Osteoblast (primary cell): ENCODE measurements around the gene TBX15. TPM values are rescaled to one million over a fixed set of nuclear protein-coding genes. Genes with fewer than 3 reads are reported as not detected.

ENCODE experiments used
- DNase-seq: peaks from one replicate; pipeline ENCODE4 v3.0.0; 2011; ENCODE audit warnings: low spot score, mixed read lengths; ENCODE audit not compliant: insufficient read length; ENCODE audit errors: missing footprints
- H2AFZ ChIP-seq: 2 replicates; pipeline ENCODE4 v1.6.0; 2011; ENCODE audit warnings: mild to moderate bottlenecking, low read length
- H3K27ac ChIP-seq: 2 replicates; pipeline ENCODE4 v1.5.1; 2011; ENCODE audit warnings: mild to moderate bottlenecking, low read depth, low read length, moderate library complexity
- H3K27me3 ChIP-seq: 2 replicates; pipeline ENCODE4 v1.6.0; 2012; ENCODE audit warnings: mild to moderate bottlenecking, control low read depth, inconsistent platforms, low read length, moderate library complexity; ENCODE audit not compliant: insufficient read depth
- H3K36me3 ChIP-seq: 2 replicates; pipeline ENCODE4 v1.5.1; 2011; ENCODE audit warnings: mild to moderate bottlenecking, low read length, control low read depth, moderate library complexity; ENCODE audit not compliant: insufficient read depth
- H3K4me1 ChIP-seq: 2 replicates; pipeline ENCODE4 v1.5.1; 2011; ENCODE audit warnings: mild to moderate bottlenecking, low read length, control low read depth, moderate library complexity; ENCODE audit not compliant: insufficient read depth
- H3K4me2 ChIP-seq: 2 replicates; pipeline ENCODE4 v1.6.0; 2011; ENCODE audit warnings: mild to moderate bottlenecking, low read length; ENCODE audit not compliant: insufficient read depth
- H3K4me3 ChIP-seq: fragments of 200-600 bp; sonication (generic); 3 replicates; pipeline ENCODE4 v1.5.1; 2012; ENCODE audit warnings: mild to moderate bottlenecking, low read length, inconsistent platforms; ENCODE audit not compliant: insufficient read depth
- H3K79me2 ChIP-seq: 2 replicates; pipeline ENCODE4 v1.6.0; 2012; ENCODE audit warnings: mild to moderate bottlenecking, low read length, control low read depth, inconsistent platforms; ENCODE audit not compliant: insufficient read depth
- H3K9me3 ChIP-seq: 2 replicates; pipeline ENCODE4 v1.5.1; 2011; ENCODE audit warnings: low read depth, low read length, control low read depth
- H4K20me1 ChIP-seq: 2 replicates; pipeline ENCODE4 v1.6.0; 2012; ENCODE audit warnings: mild to moderate bottlenecking, low read length, control low read depth; ENCODE audit not compliant: insufficient read depth
- CTCF ChIP-seq: IDR thresholded peaks from 2 replicates; pipeline ENCODE4 v1.5.1; 2011; ENCODE audit warnings: mild to moderate bottlenecking, low read depth, low read length, moderate library complexity; ENCODE audit errors: extremely low read depth
- total RNA-seq: library from RNA; depleted of rRNA; stranded (reverse); fragments of >200 nt; gene quantifications from 2 replicates; pipeline ENCODE4 v1.2.3, GENCODE V29; 2012

TBX15 gene
- total RNA-seq, 1 donor: 44.5 TPM

GRCh38 chr1:118907466-118907865, 80.7 kb downstream of the TBX15 start:
- no peaks in the 10 kb centered on the region for H4K20me1 ChIP-seq
- H3K4me1 ChIP-seq: peaks cover 8% of the 10 kb centered on the region
- no peak overlapping the region for H3K4me2 ChIP-seq
- no peaks in the 10 kb centered on the region for H3K79me2 ChIP-seq
- no peak for TF ChIP-seq CTCF
- no peak overlapping the region for H3K27ac ChIP-seq
- peaks cover 47% of the 10 kb centered on the region for H3K36me3 ChIP-seq
- no peak overlapping the region for H3K4me3 ChIP-seq
- H3K27me3 ChIP-seq: no peaks in the 10 kb centered on the region
- H3K9me3 ChIP-seq: no peaks in the 10 kb centered on the region
- no peak overlapping the region for H2AFZ ChIP-seq
- DNase-seq: no peak

DNA sequence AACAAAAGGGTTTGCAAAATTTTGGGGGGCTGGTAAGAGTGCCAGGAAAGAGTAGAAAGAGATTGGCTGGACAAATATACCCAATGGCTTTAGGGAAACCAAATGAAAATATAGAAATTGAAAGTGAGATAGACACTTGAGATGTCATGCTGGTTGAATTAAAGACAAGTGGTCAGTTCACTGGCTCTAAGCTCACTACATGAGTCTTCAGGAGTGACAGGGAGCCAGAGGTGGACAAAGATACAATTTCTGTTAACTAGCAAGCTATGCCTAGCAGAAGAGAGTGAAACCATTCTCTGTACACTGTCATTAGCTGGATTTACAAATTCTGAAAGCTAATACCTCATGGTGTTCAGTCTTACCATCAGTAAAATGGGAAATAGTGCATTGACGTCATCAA, 82.5 kb downstream of the TBX15 start:
- peaks cover 34% of the 10 kb centered on the region for H3K36me3 ChIP-seq

GRCh38 chr1:118905196-118905595, 82.9 kb downstream of the TBX15 start:
- Histone ChIP-seq H3K9me3 (no peaks in the 10 kb centered on the region), H2AFZ (no peak overlapping the region), H3K36me3 (peaks cover 32% of the 10 kb centered on the region), H3K79me2 (no peaks in the 10 kb centered on the region), H3K27ac (no peak overlapping the region), H3K4me1 (peaks cover 12% of the 10 kb centered on the region), H3K4me3 (no peak overlapping the region), H4K20me1 (no peaks in the 10 kb centered on the region), H3K27me3 (no peaks in the 10 kb centered on the region), H3K4me2 (no peak overlapping the region)
- peak; percentile 52 for DNase-seq
- no peak for TF ChIP-seq CTCF

More for the DNA sequence above, 82.5 kb downstream of the TBX15 start:
- no peaks in the 10 kb centered on the region for H4K20me1 ChIP-seq
- no peak for TF ChIP-seq CTCF
- no peak overlapping the region for H3K4me2 ChIP-seq
- peaks cover 12% of the 10 kb centered on the region for H3K4me1 ChIP-seq
- H3K27ac ChIP-seq: no peak overlapping the region
- no peaks in the 10 kb centered on the region for H3K9me3 ChIP-seq
- no peak overlapping the region for H2AFZ ChIP-seq
- no peaks in the 10 kb centered on the region for H3K27me3 ChIP-seq
- no peaks in the 10 kb centered on the region for H3K79me2 ChIP-seq
- no peak for DNase-seq
- no peak overlapping the region for H3K4me3 ChIP-seq

DNA sequence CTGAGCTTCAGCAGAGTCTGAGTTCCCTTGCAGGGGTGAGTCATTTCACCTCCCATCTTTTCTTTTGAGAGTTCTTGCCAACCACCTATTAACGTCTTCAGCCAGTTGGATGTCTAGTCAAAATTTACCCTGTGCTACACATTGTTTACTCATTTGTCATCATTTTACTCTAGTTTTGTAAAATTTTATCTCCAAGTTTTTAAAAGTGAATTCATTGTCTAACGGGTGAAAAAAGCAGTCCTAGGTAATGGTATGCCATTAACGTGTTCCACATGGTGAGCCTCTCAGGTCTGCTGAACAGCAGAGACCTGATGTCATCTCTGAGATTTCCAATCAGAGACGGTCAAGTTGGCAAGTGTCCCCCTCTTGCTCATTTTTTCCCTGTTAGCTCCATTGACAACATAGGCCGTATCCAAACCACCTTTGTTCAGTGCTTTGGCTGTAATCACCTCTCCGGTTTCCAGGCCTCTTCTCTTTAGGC, 85.4 kb downstream of the TBX15 start:
- Histone ChIP-seq H3K9me3 (no peaks in the 10 kb centered on the region), H4K20me1 (no peaks in the 10 kb centered on the region), H3K27ac (no peak overlapping the region), H3K36me3 (peaks cover 30% of the 10 kb centered on the region), H3K4me2 (no peak overlapping the region), H3K27me3 (no peaks in the 10 kb centered on the region), H2AFZ (no peak overlapping the region), H3K4me1 (peaks cover 12% of the 10 kb centered on the region), H3K79me2 (no peaks in the 10 kb centered on the region), H3K4me3 (no peak overlapping the region)
- TF ChIP-seq CTCF: no peak
- no peak for DNase-seq
